C4-2B (cell line): ENCODE results near the gene SLC25A33.
"Not testable (repeated sequence)": the region's sequence is repeated elsewhere in the genome, so short reads cannot be mapped to it uniquely, and the experiment has no call there.

Experiments used
- H3K27ac ChIP-seq: fragments of 450-650 bp; 2 replicates; pipeline ENCODE4 v1.5.1; 2017
- ZFX ChIP-seq: fragments of 450-650 bp; IDR thresholded peaks from 2 replicates; pipeline ENCODE4 v1.6.1; 2017
- TF ChIP-seq, protein P1 (sequence below): fragments of 450-650 bp; conservative IDR thresholded peaks from 2 replicates; pipeline ENCODE4 v1.5.1; 2017; ENCODE audit warnings: mild to moderate bottlenecking

The SLC25A33 gene

DNA sequence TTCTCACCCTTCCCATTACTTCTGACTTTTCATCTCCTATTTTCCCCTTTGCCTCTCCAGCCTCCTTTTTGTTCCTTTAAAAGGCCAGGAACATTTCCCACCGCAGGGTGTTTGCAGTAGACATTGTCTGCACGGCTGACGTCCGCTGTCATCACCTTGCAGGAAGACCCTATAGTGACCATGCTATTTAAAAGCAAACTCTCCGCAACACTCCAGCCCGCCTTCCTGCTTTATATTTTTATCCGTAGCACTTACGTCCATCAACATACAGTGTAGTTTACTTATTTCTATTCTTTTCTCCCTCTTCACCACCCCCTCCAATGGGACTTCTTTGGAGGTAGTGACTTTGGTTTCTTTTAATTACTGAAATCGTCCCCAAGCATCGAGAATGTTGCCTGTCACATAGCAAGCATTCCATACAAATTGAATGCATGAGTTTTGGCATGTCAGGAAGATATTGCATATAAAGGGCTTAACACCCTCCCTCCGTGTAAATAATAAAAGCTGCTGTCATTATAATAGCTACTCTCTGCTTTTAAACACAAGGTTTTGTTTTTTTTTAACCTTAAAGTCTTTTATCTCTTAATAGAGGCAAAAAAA, 19.8 kb downstream of the SLC25A33 start:
- peak overlapping the region; percentile 56 for H3K27ac ChIP-seq
- TF ChIP-seq ZFX = no peak
- TF ChIP-seq, protein P1, sequence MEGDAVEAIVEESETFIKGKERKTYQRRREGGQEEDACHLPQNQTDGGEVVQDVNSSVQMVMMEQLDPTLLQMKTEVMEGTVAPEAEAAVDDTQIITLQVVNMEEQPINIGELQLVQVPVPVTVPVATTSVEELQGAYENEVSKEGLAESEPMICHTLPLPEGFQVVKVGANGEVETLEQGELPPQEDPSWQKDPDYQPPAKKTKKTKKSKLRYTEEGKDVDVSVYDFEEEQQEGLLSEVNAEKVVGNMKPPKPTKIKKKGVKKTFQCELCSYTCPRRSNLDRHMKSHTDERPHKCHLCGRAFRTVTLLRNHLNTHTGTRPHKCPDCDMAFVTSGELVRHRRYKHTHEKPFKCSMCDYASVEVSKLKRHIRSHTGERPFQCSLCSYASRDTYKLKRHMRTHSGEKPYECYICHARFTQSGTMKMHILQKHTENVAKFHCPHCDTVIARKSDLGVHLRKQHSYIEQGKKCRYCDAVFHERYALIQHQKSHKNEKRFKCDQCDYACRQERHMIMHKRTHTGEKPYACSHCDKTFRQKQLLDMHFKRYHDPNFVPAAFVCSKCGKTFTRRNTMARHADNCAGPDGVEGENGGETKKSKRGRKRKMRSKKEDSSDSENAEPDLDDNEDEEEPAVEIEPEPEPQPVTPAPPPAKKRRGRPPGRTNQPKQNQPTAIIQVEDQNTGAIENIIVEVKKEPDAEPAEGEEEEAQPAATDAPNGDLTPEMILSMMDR = no peak

DNA sequence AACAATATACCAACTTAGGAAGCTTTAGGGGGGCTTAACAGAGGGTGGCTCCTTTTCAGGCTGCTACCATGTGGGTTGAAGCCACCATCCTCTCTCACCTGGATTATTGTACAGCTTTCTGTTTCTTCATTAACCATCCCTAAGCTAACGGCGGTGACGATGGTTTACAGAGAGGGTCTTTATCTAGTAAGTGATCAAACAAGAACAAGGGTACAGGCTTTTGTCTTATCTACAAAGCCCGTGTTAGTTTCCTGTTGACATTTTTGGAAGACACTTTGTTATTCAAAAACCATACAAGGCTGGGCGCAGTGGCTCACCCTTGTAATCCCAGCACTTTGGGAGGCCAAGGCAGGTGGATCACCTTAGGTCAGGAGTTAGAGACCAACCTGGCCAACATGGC, 20.4 kb downstream of the SLC25A33 start:
- H3K27ac ChIP-seq = peak overlapping the region; percentile 78
- TF ChIP-seq ZFX = no peak
- TF ChIP-seq, protein P1 = no peak

DNA sequence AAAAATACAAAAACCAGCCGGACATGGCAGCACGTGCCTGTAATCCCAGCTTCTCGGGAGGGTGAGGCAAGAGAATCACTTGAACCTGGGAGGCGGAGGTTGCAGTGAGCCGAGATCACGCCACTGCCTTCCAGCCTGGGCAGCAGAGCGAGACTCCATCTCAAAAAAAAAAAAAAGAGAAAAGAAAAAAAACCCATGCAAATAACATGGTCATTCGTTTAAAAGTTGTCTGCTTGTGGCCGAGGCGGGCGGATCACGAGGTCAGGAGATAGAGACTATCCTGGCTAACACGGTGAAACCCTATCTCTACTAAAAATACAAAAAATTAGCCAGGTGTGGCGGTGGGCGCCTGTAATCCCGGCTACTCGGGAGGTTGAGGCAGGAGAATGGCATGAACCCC, 20.8 kb downstream of the SLC25A33 start:
- peak overlapping the region; percentile 78 for H3K27ac ChIP-seq

DNA sequence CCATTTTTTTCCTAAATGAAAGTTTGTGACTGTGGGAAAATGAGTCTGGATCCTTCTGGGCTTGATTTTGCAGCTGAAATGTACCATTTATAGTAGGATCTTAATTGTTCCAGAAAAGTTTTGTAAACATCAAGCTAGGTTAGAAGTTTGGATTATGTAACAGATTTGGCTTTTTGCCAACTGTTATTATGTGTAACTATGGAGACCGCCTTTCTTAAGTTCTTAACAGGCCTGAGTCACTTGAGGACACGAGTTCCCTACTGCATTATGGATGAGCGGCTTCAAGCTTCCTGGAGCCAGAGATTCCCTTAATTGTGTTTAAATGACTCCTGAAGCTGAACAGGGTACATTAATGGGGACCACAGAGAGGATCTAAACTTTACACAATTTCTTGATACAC, 22.2 kb downstream of the SLC25A33 start:
- TF ChIP-seq ZFX = no peak
- TF ChIP-seq, protein P1 = no peak
- H3K27ac ChIP-seq = peak overlapping the region; percentile 78

DNA sequence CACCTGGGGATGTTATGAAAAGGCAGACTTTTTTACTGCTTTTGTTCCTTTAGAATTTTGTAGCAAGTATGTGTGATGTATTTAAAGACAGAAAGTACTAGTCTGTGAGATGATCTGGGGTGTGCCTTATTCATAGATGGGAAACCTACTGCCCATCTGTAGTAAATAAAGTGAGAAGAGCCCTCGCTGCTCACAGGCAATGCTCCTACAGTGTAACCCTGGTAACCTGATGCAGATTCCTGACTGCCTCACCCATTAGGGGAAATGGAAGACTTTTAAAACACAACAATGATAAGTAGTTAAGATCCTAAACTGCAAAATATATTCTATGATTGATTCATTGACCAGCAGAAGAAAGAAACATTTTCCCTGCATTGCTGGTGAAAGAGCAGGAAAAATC, 30.0 kb downstream of the SLC25A33 start:
- no peak overlapping the region for H3K27ac ChIP-seq
- TF ChIP-seq ZFX = no peak
- TF ChIP-seq, protein P1 = no peak

DNA sequence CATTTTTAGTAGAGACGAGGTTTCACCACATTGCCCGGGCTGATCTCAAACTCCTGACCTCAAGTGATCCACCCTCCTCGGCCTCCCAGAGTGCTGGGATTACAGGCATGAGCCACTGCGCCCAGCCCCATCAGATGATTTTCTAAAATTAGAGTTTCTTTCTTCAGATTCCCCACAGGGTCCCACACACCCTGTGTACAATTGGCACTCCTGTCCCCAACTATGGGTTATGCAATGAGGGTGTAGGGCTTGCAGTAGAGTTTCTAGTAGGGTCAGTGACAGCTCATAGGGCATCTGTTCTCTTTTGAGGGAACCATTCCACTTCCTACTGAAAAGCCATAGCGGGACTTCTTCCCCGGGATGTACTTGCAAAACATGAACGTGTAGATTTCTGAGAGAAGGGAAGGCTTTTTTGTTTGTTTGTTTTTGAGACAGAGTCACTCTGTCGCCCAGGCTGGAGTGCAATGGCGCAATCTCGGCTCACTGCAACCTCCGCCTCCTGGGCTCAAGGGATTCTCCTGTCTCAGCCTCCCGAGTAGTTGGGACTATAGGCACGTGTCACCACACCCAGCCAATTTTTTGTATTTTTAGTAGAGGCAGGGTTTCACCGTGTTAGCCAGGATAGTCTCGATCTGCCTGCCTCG, 31.7 kb downstream of the SLC25A33 start:
- H3K27ac ChIP-seq = not testable (repeated sequence)

DNA sequence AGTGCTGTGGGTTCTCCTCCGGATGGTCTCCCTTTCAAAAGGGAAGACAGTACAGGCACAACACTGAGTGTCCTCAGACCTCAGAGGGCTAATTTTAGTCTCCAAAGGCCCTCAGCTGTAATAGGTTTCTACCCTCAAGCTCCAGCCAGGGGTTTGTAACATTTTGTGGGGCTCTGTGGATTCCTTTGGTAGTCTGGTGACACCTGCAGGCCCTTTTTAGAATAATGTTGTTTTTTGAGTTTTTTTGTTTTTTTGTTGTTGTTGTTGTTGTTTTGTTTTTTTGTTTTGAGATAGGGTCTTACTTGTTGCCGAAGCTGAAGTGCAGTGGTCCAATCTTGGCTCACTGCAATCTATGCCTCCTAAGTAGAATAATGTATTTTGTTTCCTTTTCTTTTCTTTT, 34.5 kb downstream of the SLC25A33 start:
- H3K27ac ChIP-seq = no peak overlapping the region
- no peak for TF ChIP-seq ZFX
- TF ChIP-seq, protein P1 = peak; percentile 26

DNA sequence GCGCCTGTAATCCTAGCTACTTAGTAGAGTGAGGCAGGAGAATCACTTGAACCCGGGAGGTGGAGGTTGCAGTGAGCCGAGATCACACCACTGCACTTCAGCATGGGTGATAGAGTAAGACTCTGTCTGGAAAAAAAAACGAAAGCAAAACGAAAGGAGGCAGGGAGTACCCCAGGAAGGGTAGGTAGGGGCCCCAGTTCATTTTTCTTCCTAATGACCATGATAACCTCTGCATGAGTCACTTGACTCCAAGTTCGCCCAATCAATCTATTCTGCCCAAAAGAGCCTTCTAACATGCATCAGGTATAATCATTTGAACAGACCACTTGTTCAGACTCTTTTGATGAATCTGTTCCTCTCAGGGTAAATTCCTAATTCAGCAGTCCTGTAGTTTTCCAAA, 36.2 kb downstream of the SLC25A33 start:
- H3K27ac ChIP-seq = no peak overlapping the region
- TF ChIP-seq ZFX = no peak
- TF ChIP-seq, protein P1 = no peak
